GM12875 (cell line): ENCODE measurements around the gene CLCN7.
"Not testable (repeated sequence)": the region's sequence is repeated elsewhere in the genome, so short reads cannot be mapped to it uniquely, and the experiment has no call there.

Source experiments
- H3K4me3 ChIP-seq: one replicate; pipeline ENCODE4 v1.5.1; 2011; ENCODE audit warnings: low read depth, low read length, control low read depth
- TF ChIP-seq, protein P1 (sequence below): IDR thresholded peaks from 2 replicates; pipeline ENCODE4 v1.5.1; 2011; ENCODE audit warnings: low read depth, mild to moderate bottlenecking, control low read depth, inconsistent platforms, low read length, moderate library complexity, borderline replicate concordance; ENCODE audit not compliant: insufficient read depth

CLCN7 gene

DNA sequence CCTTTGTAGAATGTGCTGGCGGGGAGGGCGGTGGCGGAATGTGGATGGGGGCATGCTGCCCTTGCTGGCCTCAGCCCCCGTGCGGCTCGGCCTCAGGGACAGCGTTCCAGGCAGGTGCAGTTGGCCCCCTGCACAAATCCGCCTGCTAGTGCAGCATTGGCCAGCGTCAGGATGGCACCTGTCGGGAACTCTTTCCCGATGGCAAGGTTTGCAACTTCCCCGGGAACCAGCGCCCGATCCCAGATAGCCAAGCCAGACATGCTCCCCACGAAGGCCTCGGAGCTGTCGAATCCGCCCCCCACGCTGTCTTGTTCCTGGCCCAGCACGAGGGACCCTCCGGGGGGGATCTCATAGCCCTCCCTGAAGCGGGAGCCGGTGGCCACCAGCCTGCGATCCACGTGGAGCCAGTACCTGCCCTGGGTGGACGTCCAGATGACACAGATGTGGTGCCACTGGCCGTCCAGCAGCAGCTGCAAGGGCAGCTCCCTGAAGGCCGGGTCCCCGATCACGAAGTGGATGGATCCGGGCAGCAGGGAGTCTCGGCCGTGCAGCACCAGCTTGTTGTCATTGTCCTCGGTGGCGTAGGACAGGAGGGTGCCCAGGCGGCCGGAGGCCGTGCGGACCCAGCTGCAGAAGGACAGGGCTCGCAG is 11.1 kb upstream of the CLCN7 start:
- TF ChIP-seq, protein P1, sequence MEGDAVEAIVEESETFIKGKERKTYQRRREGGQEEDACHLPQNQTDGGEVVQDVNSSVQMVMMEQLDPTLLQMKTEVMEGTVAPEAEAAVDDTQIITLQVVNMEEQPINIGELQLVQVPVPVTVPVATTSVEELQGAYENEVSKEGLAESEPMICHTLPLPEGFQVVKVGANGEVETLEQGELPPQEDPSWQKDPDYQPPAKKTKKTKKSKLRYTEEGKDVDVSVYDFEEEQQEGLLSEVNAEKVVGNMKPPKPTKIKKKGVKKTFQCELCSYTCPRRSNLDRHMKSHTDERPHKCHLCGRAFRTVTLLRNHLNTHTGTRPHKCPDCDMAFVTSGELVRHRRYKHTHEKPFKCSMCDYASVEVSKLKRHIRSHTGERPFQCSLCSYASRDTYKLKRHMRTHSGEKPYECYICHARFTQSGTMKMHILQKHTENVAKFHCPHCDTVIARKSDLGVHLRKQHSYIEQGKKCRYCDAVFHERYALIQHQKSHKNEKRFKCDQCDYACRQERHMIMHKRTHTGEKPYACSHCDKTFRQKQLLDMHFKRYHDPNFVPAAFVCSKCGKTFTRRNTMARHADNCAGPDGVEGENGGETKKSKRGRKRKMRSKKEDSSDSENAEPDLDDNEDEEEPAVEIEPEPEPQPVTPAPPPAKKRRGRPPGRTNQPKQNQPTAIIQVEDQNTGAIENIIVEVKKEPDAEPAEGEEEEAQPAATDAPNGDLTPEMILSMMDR = no peak
- H3K4me3 ChIP-seq = no peak overlapping the region

GRCh38 chr16:1481906-1482835 is 7.3 kb upstream of the CLCN7 start:
- TF ChIP-seq, protein P1 = no peak
- no peak overlapping the region for H3K4me3 ChIP-seq

GRCh38 chr16:1478937-1479336 is 4.1 kb upstream of the CLCN7 start:
- not testable (repeated sequence) for H3K4me3 ChIP-seq

DNA sequence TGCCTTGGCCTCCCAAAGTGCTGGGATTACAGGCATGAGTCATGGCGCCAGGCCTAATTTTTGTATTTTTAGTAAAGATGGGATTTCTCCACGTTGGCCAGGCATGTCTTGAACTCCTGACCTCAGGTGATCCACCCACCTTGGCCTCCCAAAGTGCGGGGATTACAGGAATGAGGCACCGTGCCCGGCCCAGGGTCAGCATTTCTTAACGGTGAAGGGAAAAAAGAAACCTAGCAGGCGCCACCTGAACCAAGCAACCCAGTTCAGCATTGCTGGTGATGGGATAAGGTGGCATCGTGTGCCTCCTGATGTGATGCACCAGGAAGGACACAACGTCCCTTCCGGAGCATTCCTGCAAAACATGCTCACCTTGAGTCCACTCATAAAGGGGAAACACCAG is 2.2 kb upstream of the CLCN7 start:
- no peak overlapping the region for H3K4me3 ChIP-seq
- TF ChIP-seq, protein P1 = no peak

DNA sequence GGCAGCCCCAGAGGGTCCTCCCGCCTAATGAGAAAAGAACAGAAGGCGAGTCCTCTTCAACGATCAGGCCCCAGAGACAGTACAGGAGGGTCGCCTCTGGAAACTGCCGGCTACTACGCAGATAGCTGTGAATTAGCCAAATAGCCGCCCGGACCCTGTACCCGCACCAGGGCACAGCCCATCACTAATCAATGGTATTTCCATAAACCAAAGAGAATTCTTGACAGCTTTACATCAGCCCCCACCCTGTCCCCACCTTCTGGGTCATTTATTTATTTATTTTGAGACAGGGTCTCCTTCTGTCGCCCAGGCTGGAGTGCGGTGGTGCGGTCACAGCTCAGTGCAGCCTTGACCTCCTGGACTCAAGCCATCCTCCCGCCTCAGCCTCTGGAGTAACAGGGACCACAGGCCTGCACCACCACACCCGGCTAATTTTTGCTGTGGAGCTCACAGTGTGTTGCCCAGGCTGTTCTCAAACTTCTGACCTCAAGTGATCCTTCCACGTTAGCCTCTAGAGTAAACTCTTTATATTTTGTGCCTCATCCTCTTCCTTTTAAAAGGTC is 805 bp upstream of the CLCN7 start:
- peak overlapping the region; percentile 90 for H3K4me3 ChIP-seq
- TF ChIP-seq, protein P1 = no peak

DNA sequence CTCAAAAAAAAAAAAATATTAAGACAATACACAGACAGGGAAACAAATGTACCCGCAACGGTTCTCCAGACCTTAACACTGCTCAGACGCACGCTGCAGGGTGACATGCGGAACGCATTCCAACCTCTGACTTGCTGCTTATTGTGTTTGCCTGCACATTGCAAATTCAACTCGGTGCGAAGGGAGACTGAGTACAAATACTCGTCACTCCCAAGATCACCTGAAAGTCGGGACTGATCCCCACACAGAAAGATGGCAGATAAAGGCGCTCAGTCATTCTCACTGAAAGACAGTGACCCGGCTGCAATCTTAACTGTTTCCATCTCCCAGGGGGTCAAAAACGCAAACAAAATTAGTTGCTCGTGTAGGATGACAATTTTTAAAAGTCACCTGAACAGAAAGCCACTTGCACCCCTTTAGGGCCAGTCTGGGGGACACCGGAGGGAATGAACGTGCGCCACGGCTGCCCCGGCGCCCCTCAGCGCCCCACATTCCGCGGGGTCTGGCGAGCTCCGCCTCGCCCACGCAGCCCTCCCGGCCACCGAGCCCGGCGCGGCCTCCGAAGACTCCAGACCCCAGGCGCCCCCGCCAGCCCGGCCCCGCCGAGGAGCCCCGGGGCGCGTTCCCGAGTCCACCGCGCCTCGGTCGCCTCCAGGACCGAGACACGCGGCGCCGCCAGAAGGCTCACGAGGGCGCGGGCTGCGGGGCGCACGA is 589 bp downstream of the CLCN7 start:
- peak overlapping the region; percentile 90 for H3K4me3 ChIP-seq
- TF ChIP-seq, protein P1 = no peak

GRCh38 chr16:1472974-1473373 is 1.9 kb downstream of the CLCN7 start:
- no peak overlapping the region for H3K4me3 ChIP-seq
- TF ChIP-seq, protein P1 = no peak
